CD14-positive monocyte (primary cell): ENCODE results near the gene AGK. TPM values are rescaled to one million over a fixed set of nuclear protein-coding genes. Genes with fewer than 3 reads are reported as not detected.
"Not testable (repeated sequence)": the region's sequence is repeated elsewhere in the genome, so short reads cannot be mapped to it uniquely, and the experiment has no call there.

Experiments
- DNase-seq, 3 donors: peaks; one replicate each; pipeline ENCODE4 v3.0.0-alpha.2; 2011 to 2022
- H2AFZ ChIP-seq: 2 replicates; pipeline ENCODE4 v1.6.0; 2012; ENCODE audit warnings: mild to moderate bottlenecking, low read depth, low read length, inconsistent platforms; ENCODE audit not compliant: insufficient read depth, poor library complexity, severe bottlenecking
- H3K27ac ChIP-seq, 2 donors: 1 replicate in 1 of 2; 2 replicates in 1 of 2; pipeline ENCODE4 v1.5.1; 2012 to 2013; ENCODE audit warnings: low read length in 2 of 2, control low read depth in 1 of 2, inconsistent platforms in 1 of 2, low read depth in 1 of 2, mild to moderate bottlenecking in 1 of 2
- H3K27me3 ChIP-seq, 2 donors: one replicate each; pipeline versions ENCODE4 v1.6.0 to v1.6.1; 2011 to 2013; ENCODE audit warnings: low read length in 2 of 2; ENCODE audit not compliant: control insufficient read depth in 2 of 2, insufficient read depth in 2 of 2
- H3K36me3 ChIP-seq, 2 donors: replicated peaks in 1 of 2; 1 replicate in 1 of 2; 2 replicates in 1 of 2; pipeline versions ENCODE4 v1.5.1 to v1.6.1; 2012 to 2013; ENCODE audit warnings: low read length in 2 of 2, control low read depth in 1 of 2, inconsistent platforms in 1 of 2, mild to moderate bottlenecking in 1 of 2; ENCODE audit not compliant: insufficient read depth in 2 of 2, control insufficient read depth in 1 of 2
- H3K4me1 ChIP-seq, 2 donors: 1 replicate in 1 of 2; 2 replicates in 1 of 2; pipeline versions ENCODE4 v1.5.1 to v1.6.1; 2012 to 2013; ENCODE audit warnings: low read length in 2 of 2, control low read depth in 1 of 2, inconsistent platforms in 1 of 2, mild to moderate bottlenecking in 1 of 2, moderate library complexity in 1 of 2; ENCODE audit not compliant: insufficient read depth in 2 of 2, control insufficient read depth in 1 of 2
- H3K4me2 ChIP-seq: replicated peaks from 2 replicates; pipeline ENCODE3; 2012; ENCODE audit warnings: low read length, moderate library complexity, mild to moderate bottlenecking; ENCODE audit not compliant: poor library complexity, severe bottlenecking; ENCODE audit errors: extremely low read depth
- H3K4me3 ChIP-seq, 3 experiments: fragments of 200-600 bp in 1 of 3; sonication (generic) in 1 of 3; replicated peaks in 1 of 3; 1 replicate in 2 of 3; 2 replicates in 1 of 3; pipeline ENCODE4 v1.5.1; 2011 to 2013; ENCODE audit warnings: low read length in 3 of 3, mild to moderate bottlenecking in 3 of 3, control low read depth in 2 of 3, low read depth in 2 of 3, inconsistent platforms in 1 of 3, moderate library complexity in 1 of 3
- H3K79me2 ChIP-seq: 2 replicates; pipeline ENCODE4 v1.6.0; 2012; ENCODE audit warnings: mild to moderate bottlenecking, control low read depth, inconsistent platforms, low read length, moderate library complexity; ENCODE audit not compliant: insufficient read depth
- H3K9ac ChIP-seq: 2 replicates; pipeline ENCODE4 v1.6.0; 2017; ENCODE audit warnings: low read length, mild to moderate bottlenecking; ENCODE audit not compliant: insufficient read depth, poor library complexity, severe bottlenecking
- H3K9me3 ChIP-seq, 2 donors: replicated peaks in 1 of 2; 1 replicate in 1 of 2; 2 replicates in 1 of 2; pipeline versions ENCODE4 v1.5.1 to v1.6.1; 2012 to 2013; ENCODE audit warnings: low read length in 2 of 2, control low read depth in 1 of 2; ENCODE audit not compliant: control insufficient read depth in 1 of 2, insufficient read depth in 1 of 2
- H4K20me1 ChIP-seq: 2 replicates; pipeline ENCODE4 v1.6.0; 2012; ENCODE audit warnings: mild to moderate bottlenecking, low read length, control low read depth, moderate library complexity; ENCODE audit not compliant: insufficient read depth
- H3K27ac Mint-ChIP-seq, 7 donors: one replicate each; pipeline ENCODE4 v1.8.0; 2020; ENCODE audit warnings: mild to moderate bottlenecking in 7 of 7, mixed read lengths in 7 of 7, moderate library complexity in 6 of 7, inconsistent platforms in 2 of 7
- H3K27me3 Mint-ChIP-seq, 3 donors: one replicate each; pipeline ENCODE4 v1.8.0; 2021 to 2022; ENCODE audit warnings: low read depth in 3 of 3, mild to moderate bottlenecking in 3 of 3, mixed read lengths in 3 of 3, moderate library complexity in 3 of 3, inconsistent platforms in 1 of 3
- H3K36me3 Mint-ChIP-seq, 2 donors: one replicate each; pipeline ENCODE4 v1.8.0; 2020; ENCODE audit warnings: mixed read lengths in 2 of 2, inconsistent platforms in 1 of 2, mild to moderate bottlenecking in 1 of 2
- H3K4me1 Mint-ChIP-seq: one replicate; pipeline ENCODE4 v1.8.0; 2020; ENCODE audit warnings: mild to moderate bottlenecking, mixed read lengths
- H3K4me3 Mint-ChIP-seq, 2 donors: one replicate each; pipeline ENCODE4 v1.8.0; 2020; ENCODE audit warnings: mild to moderate bottlenecking in 2 of 2, mixed read lengths in 2 of 2, moderate library complexity in 1 of 2
- H3K9me3 Mint-ChIP-seq, 7 donors: one replicate each; pipeline ENCODE4 v1.8.0; 2020 to 2022; ENCODE audit warnings: mixed read lengths in 7 of 7, mild to moderate bottlenecking in 6 of 7, moderate library complexity in 6 of 7, inconsistent platforms in 2 of 7
- CTCF ChIP-seq: fragments of 200-600 bp; IDR thresholded peaks from one replicate; pipeline ENCODE4 v1.8.0; 2022; ENCODE audit warnings: antibody characterized with exemption, mild to moderate bottlenecking
- WGBS: methylation state at CpG from one replicate; pipeline ENCODE4 v1.1.5; 2013; ENCODE audit warnings: missing lambda C conversion rate; ENCODE audit not compliant: insufficient coverage; 5-methylcytosine and 5-hydroxymethylcytosine counted together
- intact Hi-C, 2 donors: fragments of 100-400 bp; cut with micrococcal nuclease; formaldehyde crosslinking; loops; one replicate each; pipeline versions ENCODE4 v1.15.0 to v1.15.1; 2023
- polyA plus RNA-seq, 3 donors: library from polyadenylated mRNA; depleted of rRNA in 1 of 3; unstranded in 2 of 3; stranded (reverse) in 1 of 3; fragments of 300-500 nt in 2 of 3; fragments of >200 nt in 1 of 3; fragmentation: Illumina TruSeq in 2 of 3; gene quantifications; 1 replicate in 2 of 3; 2 replicates in 1 of 3; pipeline ENCODE4 v1.2.3, GENCODE V29; 2012 to 2021

Gene AGK
- polyA plus RNA-seq, 3 donors = 10.0 to 11.0 (median 11.0) TPM

- H3K4me2 ChIP-seq, H3K4me1 Mint-ChIP-seq, H3K27ac ChIP-seq, H3K27me3 ChIP-seq, DNase-seq, H3K4me3 ChIP-seq, H3K27me3 Mint-ChIP-seq, H3K79me2 ChIP-seq, intact Hi-C loops, H3K4me3 Mint-ChIP-seq, H3K4me1 ChIP-seq, H3K27ac Mint-ChIP-seq, H3K36me3 ChIP-seq, H3K9ac ChIP-seq, H4K20me1 ChIP-seq, H2AFZ ChIP-seq: not testable (repeated sequence)
- Mint-ChIP-seq H3K36me3 (peaks cover 17 to 34% of the 10 kb centered on the region in 2 donors), H3K9me3 (peaks cover 4 to 23% (median 16%) of the 10 kb centered on the region in 7 donors)
- peaks cover 31 to 42% of the 10 kb centered on the region in 2 donors for H3K9me3 ChIP-seq
- 100% methylated on average over 2 of the region's 7 CpGs for WGBS
Observed at GRCh38 chr7:141582063-141582462, 30.9 kb downstream of the AGK start.

GRCh38 chr7:141584935-141585334 is 33.7 kb downstream of the AGK start:
- H3K4me3 Mint-ChIP-seq = no peak overlapping the region
- Histone ChIP-seq H3K4me2 (no peak overlapping the region), H2AFZ (no peak overlapping the region), H3K4me3 (no peak overlapping the region), H3K27ac (no peak overlapping the region), H3K79me2 (no peaks in the 10 kb centered on the region), H3K27me3 (no peaks in the 10 kb centered on the region), H4K20me1 (no peaks in the 10 kb centered on the region), H3K36me3 (no peaks in the 10 kb centered on the region), H3K9ac (no peak overlapping the region), H3K9me3 (peaks cover 8 to 20% of the 10 kb centered on the region in 2 donors), H3K4me1 (no peaks in the 10 kb centered on the region)
- peaks cover 1 to 15% (median 8%) of the 10 kb centered on the region in 7 donors for H3K9me3 Mint-ChIP-seq
- intact Hi-C loops = no loop called here
- WGBS = 100% methylated on average over 2 of the region's 3 CpGs
- peaks cover 21 to 31% of the 10 kb centered on the region in 2 donors for H3K36me3 Mint-ChIP-seq
- H3K4me1 Mint-ChIP-seq = no peaks in the 10 kb centered on the region
- H3K27me3 Mint-ChIP-seq = no peaks in the 10 kb centered on the region
- no peak for TF ChIP-seq CTCF
- H3K27ac Mint-ChIP-seq = no peak overlapping the region
- DNase-seq = no peak
